GM21529 (cell line): ENCODE results near the gene NOL7.

Source experiments
- ATAC-seq: cut with Tn5 transposase; IDR thresholded peaks from one replicate; pipeline ENCODE4 v1.9.1; 2021; ENCODE audit not compliant: unreplicated experiment

Gene NOL7

DNA sequence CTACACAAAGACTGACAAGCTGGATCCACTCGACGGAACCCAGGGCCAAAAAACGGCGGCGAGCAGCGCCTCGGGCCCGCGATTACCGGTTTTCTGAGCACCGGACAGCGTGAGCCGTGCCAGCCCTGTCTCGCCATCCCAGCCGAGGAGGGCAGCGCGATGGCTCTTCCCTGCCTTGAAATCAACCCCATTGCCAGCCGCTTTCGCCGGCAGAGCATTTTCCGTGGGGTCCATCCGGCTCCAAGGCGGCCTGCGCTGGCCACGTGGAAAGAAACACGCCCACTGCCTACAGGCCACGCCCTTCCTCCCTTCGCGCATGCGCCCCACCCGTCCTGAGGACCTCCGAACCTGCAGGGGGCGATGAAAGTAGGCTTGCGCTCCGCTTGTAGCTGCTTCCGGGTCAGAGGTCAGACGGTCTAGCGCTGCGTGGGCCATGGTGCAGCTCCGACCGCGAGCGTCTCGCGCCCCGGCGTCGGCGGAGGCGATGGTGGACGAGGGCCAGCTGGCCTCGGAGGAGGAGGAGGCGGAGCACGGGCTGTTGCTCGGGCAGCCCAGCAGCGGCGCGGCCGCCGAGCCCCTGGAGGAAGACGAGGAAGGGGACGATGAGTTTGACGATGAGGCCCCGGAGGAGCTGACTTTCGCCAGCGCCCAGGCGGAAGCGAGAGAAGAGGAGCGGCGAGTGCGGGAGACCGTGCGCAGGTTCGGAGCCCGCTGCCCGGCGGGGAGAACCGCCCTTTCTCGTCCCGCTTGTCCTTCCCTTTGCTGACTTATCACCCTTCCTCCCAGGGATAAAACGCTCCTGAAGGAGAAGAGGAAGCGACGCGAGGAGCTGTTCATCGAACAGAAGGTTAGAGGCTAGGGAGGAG lies at the start of gene NOL7:
NOL7 (plus strand) TSS at position 410 of the 866 bp plus-strand sequence; CDS start at position 434, 24 bp downstream.
- ATAC-seq: peak; percentile 87

DNA sequence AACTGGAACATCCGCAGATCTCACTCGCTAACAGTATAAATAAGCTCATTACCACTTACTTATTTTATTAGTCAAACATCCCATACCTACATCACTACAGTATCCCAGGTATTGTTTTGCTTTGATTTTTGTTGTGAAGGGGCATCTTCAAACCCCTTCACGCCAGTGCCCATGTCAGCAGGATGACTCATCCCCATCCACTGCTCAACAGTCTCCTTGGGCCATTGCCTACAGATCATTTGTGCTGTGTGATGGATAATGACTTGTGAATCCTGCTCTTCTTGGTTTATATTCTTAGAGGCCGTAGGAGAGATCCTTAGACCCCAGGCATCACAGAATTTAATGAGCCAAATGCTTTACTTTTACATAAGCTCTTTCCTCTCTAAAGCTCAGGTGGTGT lies 49.2 kb upstream of the NOL7 start:
- ATAC-seq: no peak

DNA sequence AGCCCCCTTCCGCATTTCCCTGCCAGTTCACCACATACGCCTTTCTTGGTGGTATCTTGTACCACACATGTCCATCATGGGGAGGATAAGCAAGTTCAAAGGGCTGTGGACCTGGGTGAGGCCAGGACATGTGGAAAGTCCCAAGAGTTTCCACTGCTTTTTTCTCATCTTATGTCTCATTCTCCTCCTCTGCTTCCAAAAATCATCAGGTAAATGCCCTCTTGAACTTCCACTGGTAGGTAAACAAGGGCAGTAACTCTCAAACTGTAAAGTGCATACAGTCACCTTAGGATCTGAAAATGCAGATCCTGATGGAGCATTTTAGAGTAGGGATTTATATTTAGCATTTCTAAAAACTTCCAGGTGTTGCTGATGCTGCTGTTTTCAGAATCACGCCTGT lies 48.6 kb upstream of the NOL7 start:
- no peak for ATAC-seq

DNA sequence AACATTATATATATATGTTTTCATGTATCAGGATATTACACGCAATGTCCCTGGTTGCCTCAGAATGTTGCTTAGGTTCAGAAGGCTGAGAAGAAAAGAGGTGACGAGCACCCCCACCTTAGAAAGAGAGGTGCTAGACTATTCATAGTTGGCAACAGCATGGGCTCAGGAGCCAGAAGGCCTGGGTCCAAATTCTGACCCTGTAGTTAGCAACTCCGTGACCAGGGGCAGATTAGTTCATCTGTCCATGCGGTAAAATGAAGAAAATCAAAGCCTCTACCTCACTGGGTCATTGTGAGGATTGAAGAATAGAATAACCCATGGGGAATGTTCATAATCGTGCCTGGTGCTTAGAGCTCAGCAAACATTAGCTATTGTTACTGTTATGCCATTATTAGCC lies 46.2 kb upstream of the NOL7 start:
- ATAC-seq: no peak

DNA sequence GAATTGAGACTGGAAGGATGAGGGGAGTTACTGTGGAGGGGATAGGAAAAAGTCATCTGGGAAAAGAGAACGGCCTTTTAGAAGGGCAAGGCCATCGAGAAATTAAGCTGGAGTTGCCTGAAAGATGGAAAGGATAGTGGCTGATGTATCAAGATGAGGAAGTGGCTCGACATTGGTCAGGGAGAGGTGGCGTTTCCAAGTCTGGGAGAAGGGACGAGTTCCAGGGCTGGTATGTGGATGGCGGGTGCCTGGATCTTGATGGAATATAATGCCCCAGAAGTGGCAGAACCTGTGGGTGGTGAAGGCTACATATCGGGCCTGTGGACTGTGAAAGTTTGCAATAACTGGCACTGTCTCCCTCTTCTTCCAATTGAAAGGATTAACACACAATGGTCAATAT lies 42.9 kb upstream of the NOL7 start:
- no peak for ATAC-seq

DNA sequence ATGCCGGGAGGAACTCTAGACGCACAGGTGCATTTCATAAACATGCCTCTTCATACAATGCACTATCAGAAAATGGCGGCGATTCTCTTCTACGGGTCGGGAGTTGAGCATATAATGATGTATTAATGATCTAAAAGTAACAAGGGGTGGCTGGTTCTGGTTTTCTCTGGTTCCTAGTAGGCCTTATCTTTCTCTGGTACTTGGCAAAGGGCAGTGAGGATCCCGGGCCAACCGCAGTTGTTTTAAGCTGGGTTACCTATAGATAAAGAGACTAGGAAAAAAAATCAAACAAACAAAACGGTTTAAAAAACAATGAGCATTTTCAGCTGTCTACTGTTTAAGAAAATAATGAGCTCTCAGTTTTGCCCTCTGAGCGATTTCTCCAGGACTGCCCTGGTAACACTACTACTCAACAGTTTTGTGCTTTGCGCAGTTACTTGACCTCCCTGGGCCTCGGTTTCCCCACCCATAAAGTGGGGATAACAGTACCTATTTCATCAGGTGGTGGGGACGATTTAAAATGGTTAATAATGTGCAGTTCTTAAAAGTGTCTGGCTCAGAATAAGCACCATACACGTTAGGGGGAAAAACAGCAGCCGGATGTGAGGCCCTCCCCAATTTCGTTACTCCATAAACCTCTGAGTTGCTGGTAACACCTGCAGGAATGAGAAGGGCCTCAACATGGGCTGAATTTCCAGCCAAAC lies 42.0 kb upstream of the NOL7 start:
- ATAC-seq: no peak

DNA sequence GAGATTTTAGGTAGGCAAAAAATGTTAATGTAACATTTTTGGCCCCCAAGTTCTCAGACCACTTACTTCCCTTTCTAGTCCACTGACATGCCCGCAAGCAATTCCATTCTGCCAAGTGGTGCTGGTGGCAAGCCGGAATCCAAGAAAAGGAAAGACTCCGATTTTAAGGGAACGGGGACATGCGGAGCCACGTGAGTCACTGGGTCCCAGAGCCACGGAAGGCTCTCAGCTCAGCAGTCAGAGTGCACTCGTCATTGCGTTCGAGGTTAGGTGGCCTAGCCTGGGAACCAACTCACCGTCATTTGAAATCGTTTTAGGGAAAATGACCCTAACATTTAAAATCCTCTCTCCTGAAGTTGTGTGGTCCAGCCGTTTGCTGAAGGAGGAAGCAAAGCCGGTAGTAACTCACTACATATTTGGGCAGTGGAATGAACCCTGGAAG lies 41.4 kb upstream of the NOL7 start:
- no peak for ATAC-seq

DNA sequence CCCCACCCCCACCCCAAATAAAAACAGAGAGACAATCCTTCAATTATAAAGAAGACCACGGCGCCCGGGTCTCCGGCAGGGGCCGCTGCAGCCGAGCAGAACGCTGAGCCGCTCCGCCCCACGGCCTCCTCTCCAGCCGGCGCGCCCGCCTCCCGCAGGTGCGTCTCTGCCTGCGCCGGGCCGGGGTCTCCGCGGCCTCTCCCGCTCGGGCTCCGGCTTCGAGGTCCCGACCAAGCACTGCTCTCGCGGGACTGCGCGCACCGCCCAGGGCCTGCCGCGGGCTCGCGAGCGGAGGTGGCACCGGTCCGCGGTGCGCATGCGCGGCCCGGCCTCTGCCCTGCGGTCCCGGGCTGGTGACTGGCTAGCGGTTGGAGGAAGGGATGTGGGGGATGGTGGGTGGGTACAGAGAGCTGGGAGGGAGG lies 41.0 kb upstream of the NOL7 start:
- ATAC-seq: peak; percentile 71

DNA sequence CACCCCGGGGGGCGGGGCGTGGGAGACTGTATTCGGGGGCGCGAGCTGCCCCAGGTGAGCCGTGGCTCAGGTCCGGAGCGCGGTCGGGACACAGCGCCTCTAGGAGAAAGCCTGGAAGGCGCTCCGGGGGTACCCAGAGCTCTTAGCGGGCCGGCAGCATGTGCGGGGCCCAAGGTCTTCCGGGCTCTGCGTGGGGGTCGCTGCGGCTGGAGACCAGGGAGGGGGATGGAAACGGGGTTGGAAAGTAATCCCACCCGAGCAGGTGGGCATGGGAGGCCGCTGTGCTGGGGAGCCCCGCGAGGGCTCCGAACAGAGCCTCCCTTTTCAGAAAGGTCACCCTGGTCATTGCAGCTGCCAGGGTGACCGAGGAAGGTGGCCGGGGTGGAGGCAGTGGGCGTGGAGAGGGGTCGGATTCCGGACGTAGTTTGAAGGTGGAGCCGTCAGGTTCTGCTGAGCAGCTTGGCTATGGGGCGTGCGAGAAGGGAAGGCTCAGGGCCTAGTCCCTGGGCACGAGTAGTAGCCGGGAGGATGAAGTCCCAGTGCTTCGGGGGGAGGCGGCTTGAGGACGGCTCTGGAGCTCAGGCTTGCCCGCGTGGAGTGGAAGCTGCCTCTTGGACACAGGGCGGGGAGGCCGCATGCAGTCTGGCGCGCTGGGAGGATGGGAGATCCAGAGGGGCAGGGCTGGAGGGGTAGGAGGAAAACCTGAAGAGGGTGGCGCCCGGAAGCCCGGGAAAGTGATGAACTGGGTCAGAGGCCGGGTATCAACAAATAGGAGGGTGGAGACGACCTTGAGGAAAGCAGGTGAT lies 40.4 kb upstream of the NOL7 start, which contains the start of gene SIRT5:
SIRT5 (plus strand) TSS at position 31 of the 806 bp plus-strand sequence. CDS start 9,510 bp downstream, outside the sequence.
- peak; percentile 81 for ATAC-seq

DNA sequence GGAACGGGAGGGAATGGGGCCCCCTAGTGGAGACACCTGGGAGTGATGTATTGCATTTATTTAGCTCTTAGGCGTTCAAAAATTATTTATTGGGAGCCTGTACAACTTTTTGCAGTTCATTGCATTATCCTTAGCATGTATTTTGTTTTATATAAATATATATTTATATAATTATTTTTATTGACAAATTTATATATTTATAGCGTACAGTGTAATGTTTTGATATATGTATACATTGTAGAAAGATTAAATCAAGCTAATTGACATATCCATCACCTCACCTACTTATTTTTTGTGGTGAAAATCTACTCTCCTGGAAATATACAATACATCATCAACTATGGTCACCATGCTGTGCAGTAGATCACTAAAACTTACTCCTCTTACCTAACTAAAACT lies 39.8 kb upstream of the NOL7 start:
- no peak for ATAC-seq

DNA sequence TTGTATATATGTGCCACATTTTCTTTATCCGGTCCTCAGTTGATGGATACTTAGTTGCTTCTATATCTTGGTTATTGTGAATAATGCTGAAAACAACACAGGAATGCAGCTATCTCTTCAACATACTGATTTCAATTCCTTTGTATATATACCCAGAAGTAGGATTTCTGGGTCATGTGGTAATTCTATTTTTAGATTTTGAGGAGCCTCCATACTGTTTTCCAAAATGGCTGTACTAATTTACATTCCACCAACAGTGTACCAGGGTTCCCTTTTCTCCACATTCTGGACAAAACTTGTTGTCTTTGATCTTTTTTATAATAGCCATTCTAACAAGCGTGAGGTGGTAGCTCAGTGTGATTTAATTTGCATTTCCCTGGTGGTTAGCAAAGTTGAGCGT lies 39.1 kb upstream of the NOL7 start:
- no peak for ATAC-seq

DNA sequence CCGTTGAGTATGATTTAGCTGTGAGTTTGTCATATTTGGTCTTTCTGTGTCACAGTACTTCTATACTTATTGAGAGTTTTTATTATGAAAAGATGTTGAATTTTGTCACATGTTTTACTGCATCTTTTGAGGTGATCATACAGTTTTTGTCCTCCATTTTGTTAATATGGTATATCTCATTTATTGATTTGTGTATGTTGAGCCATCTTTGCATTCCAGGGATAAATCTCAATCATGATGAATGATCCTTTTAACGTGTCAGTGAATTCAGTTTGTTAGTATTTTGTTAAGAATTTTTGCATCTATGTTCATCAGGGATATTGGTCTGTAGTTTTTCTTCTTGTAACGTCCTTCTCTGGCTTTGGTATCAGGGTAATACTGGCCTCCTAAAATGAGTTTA lies 37.2 kb upstream of the NOL7 start:
- no peak for ATAC-seq

DNA sequence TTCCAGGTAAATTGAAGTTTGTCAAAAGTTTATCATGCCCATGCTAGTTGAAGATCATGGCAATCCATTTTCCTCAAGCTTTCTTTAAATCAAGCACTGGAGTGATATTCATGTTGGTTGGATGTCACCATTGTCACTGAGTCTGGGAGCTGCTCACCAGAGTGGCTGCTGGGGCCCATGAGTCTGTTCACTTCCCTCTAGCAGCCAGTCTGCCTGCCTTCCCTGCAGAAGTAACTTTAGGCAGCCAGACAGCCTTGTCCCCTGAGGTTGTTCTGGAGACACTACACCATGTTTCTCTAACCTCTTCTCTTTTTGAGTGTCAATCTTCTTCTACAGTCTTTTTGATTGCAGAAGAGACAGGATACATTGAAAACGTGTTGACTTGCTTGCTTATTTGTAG lies 35.2 kb upstream of the NOL7 start:
- ATAC-seq: no peak

DNA sequence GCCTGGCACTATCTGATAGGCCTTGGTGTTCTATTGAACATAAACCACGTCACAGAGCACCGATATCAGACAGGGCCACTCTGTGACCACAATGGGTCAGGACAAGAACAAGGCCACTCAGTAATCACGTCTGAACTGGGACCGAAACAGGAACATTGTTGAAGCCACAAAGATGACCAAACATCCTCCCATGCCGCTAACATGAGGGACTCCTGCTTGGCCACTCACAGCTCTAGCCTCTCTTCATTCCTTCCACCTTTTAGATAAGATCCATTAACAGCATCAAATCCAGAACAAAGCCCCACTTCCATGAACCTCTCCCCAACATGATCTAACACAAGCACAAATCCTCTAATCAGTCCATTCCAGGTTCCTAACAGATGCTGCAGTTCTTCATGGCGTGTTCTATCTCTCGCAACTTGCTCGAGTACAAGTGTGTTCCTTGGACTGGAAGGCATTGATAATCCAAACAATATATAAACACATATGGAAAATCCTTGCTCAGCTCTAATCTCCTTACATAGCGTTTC lies 33.4 kb upstream of the NOL7 start:
- no peak for ATAC-seq

DNA sequence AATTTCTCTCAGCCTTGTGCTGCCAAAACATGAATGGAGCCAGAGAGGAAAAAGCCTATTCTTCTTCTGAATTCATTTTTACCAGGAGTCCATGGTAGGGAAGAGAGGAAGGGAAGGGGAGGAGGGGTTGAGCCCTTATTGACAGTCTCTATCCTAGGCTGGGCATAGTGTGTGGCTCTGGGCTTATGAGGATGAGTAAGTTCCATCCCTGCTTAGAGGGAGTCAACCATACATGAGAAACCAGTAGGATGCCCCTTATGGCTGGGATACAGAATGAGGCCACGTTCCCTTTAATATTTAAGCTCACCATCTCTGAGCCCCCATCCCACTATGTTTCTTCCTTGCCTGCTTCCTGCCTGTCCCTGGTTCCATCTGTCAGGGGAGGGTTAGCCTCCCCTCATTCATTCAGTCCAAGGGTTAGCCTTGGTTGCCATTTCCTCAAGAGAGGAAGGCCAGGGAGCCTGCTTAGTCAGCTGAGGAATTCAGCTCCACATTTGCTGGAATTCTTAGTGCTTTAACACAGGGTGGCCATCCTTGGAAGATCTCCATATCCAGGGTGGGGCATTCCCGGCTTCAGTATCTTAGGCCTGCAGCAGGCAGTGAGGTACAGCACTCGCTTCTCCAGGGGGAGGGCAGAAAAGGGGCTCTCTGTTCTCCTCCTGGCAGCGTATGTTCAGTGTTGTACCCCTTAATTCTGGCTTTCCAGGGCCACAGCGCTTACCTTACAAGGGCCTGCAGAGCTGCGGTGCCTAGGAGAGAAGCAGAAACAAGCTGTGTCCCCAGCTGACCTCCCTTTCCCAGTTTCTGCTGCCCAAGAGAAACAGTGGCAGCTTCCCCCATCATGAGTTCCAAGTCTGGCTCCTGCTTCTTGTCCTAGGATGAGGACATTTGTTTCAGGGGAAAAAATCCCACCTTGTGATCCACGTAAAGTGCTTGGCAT lies 28.3 kb upstream of the NOL7 start:
- no peak for ATAC-seq

DNA sequence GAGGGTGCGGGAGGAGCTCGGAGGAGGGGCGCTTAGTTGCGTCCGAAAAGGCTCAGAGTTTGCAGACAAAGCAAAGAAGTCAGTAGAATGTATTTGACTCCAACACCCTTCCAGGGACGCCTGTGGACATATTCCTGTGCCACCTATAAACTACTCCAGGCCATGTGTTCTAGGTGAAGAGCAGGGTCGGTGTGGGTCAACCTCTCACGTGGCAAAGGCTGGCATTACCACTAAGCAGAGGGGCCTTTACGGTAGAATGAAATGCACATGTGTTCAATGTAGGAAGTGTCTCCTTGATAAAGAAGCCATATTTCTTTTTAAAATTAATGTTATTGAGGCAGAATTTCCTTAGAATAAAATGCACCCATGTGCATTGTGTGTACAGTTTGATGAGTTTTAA lies 25.3 kb upstream of the NOL7 start:
- ATAC-seq: no peak

DNA sequence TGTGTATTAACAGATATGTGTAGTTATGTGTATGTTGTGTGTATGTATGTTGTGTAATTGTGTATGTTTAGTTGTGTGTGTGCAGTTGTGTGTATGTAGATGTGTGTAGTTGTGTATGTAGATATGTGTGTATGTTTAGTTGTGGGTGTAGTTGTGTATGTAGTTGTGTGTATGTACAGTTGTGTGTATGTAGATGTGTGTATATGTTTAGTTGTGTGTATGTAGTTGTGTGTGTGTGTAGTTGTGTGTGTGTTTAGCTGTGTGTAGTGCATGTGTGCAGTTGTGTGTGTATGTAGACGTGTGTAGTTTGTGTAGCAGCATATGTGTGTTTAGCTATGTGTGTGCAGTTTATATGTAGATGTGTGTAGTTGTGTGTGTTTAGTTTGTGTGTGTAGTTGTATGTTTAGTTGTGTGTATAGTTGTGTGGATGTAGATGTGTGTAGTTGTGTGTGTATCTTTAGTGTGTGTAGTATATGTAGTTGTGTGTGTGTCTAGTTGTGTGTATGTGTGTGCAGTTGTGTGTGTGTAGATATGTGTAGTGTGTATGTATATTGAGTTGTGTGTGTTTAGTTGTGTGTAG lies 24.5 kb upstream of the NOL7 start:
- ATAC-seq: no peak

DNA sequence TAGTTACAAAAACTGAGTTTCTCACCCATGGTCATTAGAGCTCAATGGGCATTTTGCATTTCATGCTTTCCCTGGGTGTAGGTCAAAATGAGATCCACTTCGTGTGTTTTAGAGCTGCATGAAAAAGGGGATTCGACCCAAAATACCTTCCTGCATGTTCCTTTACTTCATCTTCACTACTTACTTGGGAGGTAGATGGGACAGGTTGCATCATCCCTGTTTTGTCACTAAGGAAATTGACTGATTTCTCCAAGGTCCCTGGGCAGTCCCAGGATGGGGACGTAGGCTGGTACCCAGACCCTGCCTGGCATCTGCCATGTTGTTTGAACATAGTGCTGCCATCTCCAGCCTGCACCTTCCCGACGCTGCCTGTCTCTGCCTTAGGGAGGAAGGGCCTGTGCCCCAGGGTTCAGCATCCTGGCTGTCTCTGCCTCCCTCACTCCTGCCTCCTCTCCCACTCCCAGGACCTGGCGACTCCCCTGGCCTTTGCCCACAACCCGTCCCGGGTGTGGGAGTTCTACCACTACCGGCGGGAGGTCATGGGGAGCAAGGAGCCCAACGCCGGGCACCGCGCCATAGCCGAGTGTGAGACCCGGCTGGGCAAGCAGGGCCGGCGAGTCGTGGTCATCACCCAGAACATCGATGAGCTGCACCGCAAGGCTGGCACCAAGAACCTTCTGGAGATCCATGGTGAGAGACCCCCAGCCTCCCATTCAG lies 23.8 kb upstream of the NOL7 start:
- no peak for ATAC-seq

DNA sequence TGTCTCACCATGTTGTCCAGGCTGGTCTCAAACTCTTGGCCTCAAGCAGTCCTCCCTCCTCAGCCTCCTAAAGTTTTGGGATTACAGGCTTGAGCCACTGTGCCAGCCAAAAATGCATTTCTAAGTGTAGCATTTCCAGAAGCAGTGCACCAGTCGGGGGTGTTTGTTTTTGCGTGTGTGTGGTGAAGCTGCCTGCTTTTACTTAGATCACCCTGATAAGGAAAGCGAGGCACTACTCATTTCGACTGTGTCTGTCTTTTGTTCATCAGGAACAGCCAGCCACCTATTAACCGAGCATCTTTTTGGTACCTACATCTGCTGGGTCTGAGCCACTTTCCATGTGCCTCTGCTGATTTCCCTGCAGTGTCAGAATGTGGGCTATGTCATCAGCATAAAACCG lies 22.0 kb upstream of the NOL7 start:
- no peak for ATAC-seq
